Subcutaneous abdominal adipose tissue (tissue), 5 donors: ENCODE measurements around the gene CIAO2B.
A peak's percentile ranks its signal among the peaks of the same experiment; 100 is the strongest.
"Not testable (repeated sequence)": the region's sequence is repeated elsewhere in the genome, so short reads cannot be mapped to it uniquely, and the experiment has no call there.

ENCODE experiments used
- H3K27ac ChIP-seq: one replicate; pipeline ENCODE4 v1.7.0; 2013; ENCODE audit warnings: low read depth, mild to moderate bottlenecking, inconsistent platforms, low read length, moderate library complexity
- H3K27me3 ChIP-seq, 5 donors: one replicate each; pipeline ENCODE4 v1.7.0; 2013; ENCODE audit warnings: low read length in 5 of 5, inconsistent platforms in 1 of 5; ENCODE audit not compliant: control insufficient read depth in 5 of 5, insufficient read depth in 4 of 5
- H3K36me3 ChIP-seq, 5 donors: one replicate each; pipeline ENCODE4 v1.7.0; 2013; ENCODE audit warnings: low read length in 5 of 5; ENCODE audit not compliant: control insufficient read depth in 5 of 5, insufficient read depth in 5 of 5
- H3K4me1 ChIP-seq, 5 donors: one replicate each; pipeline ENCODE4 v1.7.0; 2013; ENCODE audit warnings: low read length in 5 of 5, mild to moderate bottlenecking in 3 of 5, moderate library complexity in 1 of 5; ENCODE audit not compliant: control insufficient read depth in 5 of 5, insufficient read depth in 5 of 5
- H3K4me3 ChIP-seq, 5 donors: one replicate each; pipeline ENCODE4 v1.7.0; 2013; ENCODE audit warnings: low read length in 5 of 5, low read depth in 1 of 5
- H3K9ac ChIP-seq, 5 donors: one replicate each; pipeline ENCODE4 v1.7.0; 2013; ENCODE audit warnings: low read length in 5 of 5, mild to moderate bottlenecking in 4 of 5, moderate library complexity in 3 of 5
- H3K9me3 ChIP-seq, 5 donors: one replicate each; pipeline ENCODE4 v1.7.0; 2013; ENCODE audit warnings: low read length in 5 of 5; ENCODE audit not compliant: control insufficient read depth in 5 of 5
- donor health status: healthy.
- donor health status: healthy.
- donor health status: healthy.
- donor health status: healthy.
- donor health status: healthy.

CIAO2B gene

GRCh38 chr16:66899945-66900710 is 34.1 kb downstream of the CIAO2B start:
- Histone ChIP-seq H3K27me3 (peaks cover 0 to 2% (median 0%) of the 10 kb centered on the region in 5 donors), H3K27ac (no peak overlapping the region), H3K4me3 (no peak overlapping the region), H3K4me1 (peaks cover 3 to 29% (median 13%) of the 10 kb centered on the region in 5 donors), H3K9ac (no peak overlapping the region), H3K36me3 (peaks cover 0 to 4% (median 0%) of the 10 kb centered on the region in 5 donors), H3K9me3 (no peaks in the 10 kb centered on the region)

- Histone ChIP-seq H3K4me1 (peaks cover 3 to 29% (median 13%) of the 10 kb centered on the region in 5 donors), H3K27ac (no peak overlapping the region), H3K27me3 (no peaks in the 10 kb centered on the region), H3K9me3 (no peaks in the 10 kb centered on the region), H3K4me3 (no peak overlapping the region), H3K9ac (no peak overlapping the region), H3K36me3 (peaks cover 0 to 4% (median 0%) of the 10 kb centered on the region in 5 donors)
These were observed 34.8 kb downstream of the CIAO2B start for GRCh38 chr16:66899310-66899944.

GRCh38 chr16:66898933-66899309 is 35.3 kb downstream of the CIAO2B start:
- no peaks in the 10 kb centered on the region for H3K9me3 ChIP-seq
- H3K9ac ChIP-seq = no peak overlapping the region
- peaks cover 0 to 6% (median 2%) of the 10 kb centered on the region in 5 donors for H3K36me3 ChIP-seq
- H3K27me3 ChIP-seq = no peaks in the 10 kb centered on the region
- no peak overlapping the region for H3K27ac ChIP-seq
- H3K4me3 ChIP-seq = no peak overlapping the region
- H3K4me1 ChIP-seq = peaks cover 3 to 29% (median 13%) of the 10 kb centered on the region in 5 donors

GRCh38 chr16:66898207-66898606 is 36.0 kb downstream of the CIAO2B start:
- no peaks in the 10 kb centered on the region for H3K9me3 ChIP-seq
- H3K4me3 ChIP-seq = no peak overlapping the region
- peaks cover 0 to 6% (median 2%) of the 10 kb centered on the region in 5 donors for H3K36me3 ChIP-seq
- H3K27ac ChIP-seq = no peak overlapping the region
- no peak overlapping the region for H3K9ac ChIP-seq
- H3K27me3 ChIP-seq = no peaks in the 10 kb centered on the region
- H3K4me1 ChIP-seq = peaks cover 3 to 29% (median 13%) of the 10 kb centered on the region in 5 donors

- H3K9ac ChIP-seq, H3K9me3 ChIP-seq, H3K4me3 ChIP-seq, H3K27ac ChIP-seq, H3K36me3 ChIP-seq, H3K27me3 ChIP-seq: not testable (repeated sequence)
- H3K4me1 ChIP-seq = peaks cover 3 to 29% (median 13%) of the 10 kb centered on the region in 5 donors
These were observed 37.5 kb downstream of the CIAO2B start for GRCh38 chr16:66896682-66897081.

- H3K4me1 ChIP-seq = peaks cover 3 to 24% (median 13%) of the 10 kb centered on the region in 5 donors
- H3K27ac ChIP-seq = no peak overlapping the region
- H3K9ac ChIP-seq = peak overlapping the region in 1 of 5 donors; percentile 1
- H3K36me3 ChIP-seq = peaks cover 0 to 9% (median 4%) of the 10 kb centered on the region in 5 donors
- H3K9me3 ChIP-seq = no peaks in the 10 kb centered on the region
- H3K27me3 ChIP-seq = no peaks in the 10 kb centered on the region
- no peak overlapping the region for H3K4me3 ChIP-seq
These were observed 38.2 kb downstream of the CIAO2B start for GRCh38 chr16:66895999-66896398.

GRCh38 chr16:66895689-66895979 is 38.6 kb downstream of the CIAO2B start:
- H3K4me1 ChIP-seq = peaks cover 3 to 20% (median 12%) of the 10 kb centered on the region in 5 donors
- no peak overlapping the region for H3K27ac ChIP-seq
- H3K27me3 ChIP-seq = no peaks in the 10 kb centered on the region
- H3K36me3 ChIP-seq = peaks cover 0 to 9% (median 4%) of the 10 kb centered on the region in 5 donors
- H3K9me3 ChIP-seq = no peaks in the 10 kb centered on the region
- peak overlapping the region in 1 of 5 donors; percentile 1 for H3K9ac ChIP-seq
- no peak overlapping the region for H3K4me3 ChIP-seq

GRCh38 chr16:66894948-66895688 is 39.1 kb downstream of the CIAO2B start:
- Histone ChIP-seq H3K27ac (no peak overlapping the region), H3K36me3 (peaks cover 0 to 9% (median 4%) of the 10 kb centered on the region in 5 donors), H3K9ac (no peak overlapping the region), H3K27me3 (no peaks in the 10 kb centered on the region), H3K9me3 (no peaks in the 10 kb centered on the region), H3K4me3 (no peak overlapping the region), H3K4me1 (peaks cover 3 to 16% (median 9%) of the 10 kb centered on the region in 5 donors)

GRCh38 chr16:66894055-66894454 is 40.1 kb downstream of the CIAO2B start:
- Histone ChIP-seq H3K36me3 (peaks cover 0 to 9% (median 4%) of the 10 kb centered on the region in 5 donors), H3K9me3 (no peaks in the 10 kb centered on the region), H3K4me3 (no peak overlapping the region), H3K27ac (no peak overlapping the region), H3K9ac (no peak overlapping the region), H3K4me1 (peaks cover 0 to 5% (median 0%) of the 10 kb centered on the region in 5 donors), H3K27me3 (no peaks in the 10 kb centered on the region)

GRCh38 chr16:66891797-66892196 is 42.4 kb downstream of the CIAO2B start:
- Histone ChIP-seq H3K27me3 (no peaks in the 10 kb centered on the region), H3K9me3 (no peaks in the 10 kb centered on the region), H3K9ac (no peak overlapping the region), H3K4me3 (no peak overlapping the region), H3K27ac (no peak overlapping the region), H3K4me1 (peaks cover 0 to 6% (median under 1%) of the 10 kb centered on the region in 5 donors), H3K36me3 (peaks cover 4 to 12% (median 8%) of the 10 kb centered on the region in 5 donors)
